Thymus (tissue), 14 donors: ENCODE data around the gene GPR148. TPM values are rescaled to one million over a fixed set of nuclear protein-coding genes. Genes with fewer than 3 reads are reported as not detected.
A peak's percentile ranks its signal among the peaks of the same experiment; 100 is the strongest.
"Not testable (repeated sequence)": the region's sequence is repeated elsewhere in the genome, so short reads cannot be mapped to it uniquely, and the experiment has no call there.

Source experiments
- DNase-seq, 9 donors: peaks; one replicate each; pipeline ENCODE4 v3.0.0-alpha.2; 2013; ENCODE audit warnings: low spot score in 9 of 9, low read depth in 6 of 9, missing footprints in 1 of 9
- H3K27ac ChIP-seq, 2 donors: one replicate each; pipeline ENCODE4 v1.5.1; 2013; ENCODE audit warnings: control low read depth in 1 of 2, low read depth in 1 of 2, low read length in 1 of 2, mild to moderate bottlenecking in 1 of 2, moderate library complexity in 1 of 2
- H3K27me3 ChIP-seq, 2 donors: one replicate each; pipeline ENCODE4 v1.5.1; 2013; ENCODE audit warnings: low read length in 1 of 2; ENCODE audit not compliant: control insufficient read depth in 2 of 2, insufficient read depth in 1 of 2
- H3K36me3 ChIP-seq, 2 donors: one replicate each; pipeline ENCODE4 v1.5.1; 2013; ENCODE audit warnings: low read length in 1 of 2, mild to moderate bottlenecking in 1 of 2, moderate library complexity in 1 of 2; ENCODE audit not compliant: control insufficient read depth in 2 of 2, insufficient read depth in 2 of 2
- H3K4me1 ChIP-seq, 2 donors: one replicate each; pipeline ENCODE4 v1.5.1; 2013; ENCODE audit warnings: low read length in 2 of 2; ENCODE audit not compliant: control insufficient read depth in 2 of 2, insufficient read depth in 2 of 2
- H3K4me3 ChIP-seq, 2 donors: one replicate each; pipeline ENCODE4 v1.5.1; 2013; ENCODE audit warnings: low read length in 2 of 2, control low read depth in 1 of 2, mild to moderate bottlenecking in 1 of 2
- H3K9me3 ChIP-seq, 2 donors: one replicate each; pipeline ENCODE4 v1.5.1; 2013; ENCODE audit warnings: low read length in 1 of 2, mild to moderate bottlenecking in 1 of 2; ENCODE audit not compliant: control insufficient read depth in 2 of 2, insufficient read depth in 1 of 2
- WGBS: extraction: QIAGEN DNeasy Blood & Tissue Kit; methylation state at CpG from one replicate; pipeline ENCODE4 v1.1.7; 2013; 5-methylcytosine and 5-hydroxymethylcytosine counted together
- long read RNA-seq, 10 donors: transcript quantifications; one replicate each; lab custom pipeline, GENCODE V29; 2026
- polyA plus RNA-seq: library from polyadenylated mRNA; stranded (reverse); fragments of 200-250 nt; gene quantifications from one replicate; pipeline ENCODE4 v1.2.3, GENCODE V29; 2013
- total RNA-seq: library from RNA; stranded (reverse); fragments of 120-200 nt; gene quantifications from one replicate; pipeline ENCODE4 v1.2.4, GENCODE V29; 2013
- donor health status: healthy.

Gene GPR148
- total RNA-seq = not detected
- 0.05 TPM for polyA plus RNA-seq
- long read RNA-seq, donor 1 = 0 reads
- long read RNA-seq, donor 2 = 0 reads
- long read RNA-seq, donor 3 = 0 reads
- long read RNA-seq, donor 4 = 0 reads
- long read RNA-seq, donor 5 = 0 reads
- long read RNA-seq, donor 6 = 0 reads
- long read RNA-seq, donor 7, partial matches to known transcripts = 0 of 1 reads
- long read RNA-seq, donor 7, other reads (novel, unspliced or antisense) = 0 of 1 reads
- long read RNA-seq, donor 8 = 0 reads
- long read RNA-seq, donor 9 = 0 reads
- long read RNA-seq, donor 10 = 0 reads

DNA sequence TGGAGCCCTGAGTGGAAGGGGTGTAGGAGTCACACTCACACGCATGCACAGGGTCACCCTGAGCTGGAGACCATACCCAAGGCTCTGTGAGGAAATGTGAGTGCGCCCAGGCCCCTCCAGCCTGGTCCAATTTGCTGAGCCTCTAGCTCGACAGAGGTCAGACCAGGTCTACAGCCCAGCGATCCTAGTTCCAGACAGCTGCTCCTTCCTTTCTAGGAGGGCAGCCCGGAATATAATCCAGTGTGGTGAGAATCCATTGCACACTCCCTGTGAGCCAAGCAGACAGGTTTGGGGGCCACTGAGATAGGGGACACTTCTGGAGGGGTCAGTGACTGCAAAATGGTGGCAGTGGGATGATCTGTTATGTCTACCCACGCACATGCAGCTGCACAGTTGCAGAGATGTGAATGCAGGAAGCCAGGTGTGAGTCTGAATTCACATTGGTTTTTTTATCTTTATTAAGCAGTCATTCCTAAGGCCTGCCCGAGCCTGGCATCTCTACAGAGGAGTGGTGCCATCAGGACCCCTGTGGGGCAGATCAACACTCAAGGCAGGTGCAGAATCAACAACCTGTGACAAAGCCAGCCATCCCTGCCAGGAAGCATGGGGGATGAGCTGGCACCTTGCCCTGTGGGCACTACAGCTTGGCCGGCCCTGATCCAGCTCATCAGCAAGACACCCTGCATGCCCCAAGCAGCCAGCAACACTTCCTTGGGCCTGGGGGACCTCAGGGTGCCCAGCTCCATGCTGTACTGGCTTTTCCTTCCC is at the start of gene GPR148:
Gene GPR148 (plus strand): TSS at position 522 of the 768 bp plus-strand sequence. CDS start 82 bp downstream, at position 604.
- no peak for DNase-seq
- no peaks in the 10 kb centered on the region for H3K36me3 ChIP-seq
- H3K27me3 ChIP-seq = peaks cover 11 to 41% of the 10 kb centered on the region in 2 donors
- no peaks in the 10 kb centered on the region for H3K9me3 ChIP-seq
- no peaks in the 10 kb centered on the region for H3K4me1 ChIP-seq
- H3K4me3 ChIP-seq = no peak within 1 kb of the TSS
- WGBS = 86% methylated on average over 8 of the region's 8 CpGs
- no peak within 1 kb of the TSS for H3K27ac ChIP-seq

DNA sequence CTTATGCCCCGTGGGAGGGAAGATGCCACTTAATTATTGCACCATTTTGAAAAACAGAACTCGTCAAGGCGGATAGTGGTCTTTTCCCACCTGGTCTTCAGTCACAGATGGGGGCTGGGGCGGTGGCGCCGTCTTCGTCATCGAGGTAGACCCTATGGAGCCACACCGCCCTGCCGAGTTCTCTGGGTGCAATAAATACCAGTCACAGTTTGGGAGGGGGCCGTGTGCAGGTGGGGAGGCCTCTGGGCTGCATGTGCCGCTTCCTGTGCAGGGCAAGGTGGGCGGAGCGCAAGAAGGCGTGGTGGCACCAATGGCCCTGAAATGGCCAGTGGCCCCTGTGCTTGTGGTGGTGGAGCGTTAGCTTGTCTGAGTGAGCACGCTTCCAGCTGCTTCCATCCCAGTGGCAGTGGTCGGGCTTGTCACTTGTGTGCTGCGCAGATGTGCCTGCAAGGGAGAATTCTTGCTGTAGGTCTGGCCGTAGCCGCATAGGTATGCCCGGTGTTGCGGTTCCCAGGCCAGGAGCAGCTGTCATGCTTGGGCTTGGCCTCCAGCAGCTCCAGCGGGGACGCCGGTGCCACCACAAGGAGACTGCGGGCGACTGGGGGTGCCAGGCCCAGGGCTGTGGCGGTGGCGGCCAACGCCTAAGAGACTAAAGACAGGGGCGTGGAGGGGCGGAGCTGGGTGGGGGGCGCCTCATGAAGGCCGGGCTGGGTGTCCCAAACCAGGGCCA is 36.7 kb upstream of the GPR148 start:
- not testable (repeated sequence) for H3K36me3 ChIP-seq, H3K4me3 ChIP-seq, H3K4me1 ChIP-seq, H3K9me3 ChIP-seq, H3K27me3 ChIP-seq, H3K27ac ChIP-seq, DNase-seq
- 50% methylated on average over 26 of the region's 35 CpGs for WGBS

DNA sequence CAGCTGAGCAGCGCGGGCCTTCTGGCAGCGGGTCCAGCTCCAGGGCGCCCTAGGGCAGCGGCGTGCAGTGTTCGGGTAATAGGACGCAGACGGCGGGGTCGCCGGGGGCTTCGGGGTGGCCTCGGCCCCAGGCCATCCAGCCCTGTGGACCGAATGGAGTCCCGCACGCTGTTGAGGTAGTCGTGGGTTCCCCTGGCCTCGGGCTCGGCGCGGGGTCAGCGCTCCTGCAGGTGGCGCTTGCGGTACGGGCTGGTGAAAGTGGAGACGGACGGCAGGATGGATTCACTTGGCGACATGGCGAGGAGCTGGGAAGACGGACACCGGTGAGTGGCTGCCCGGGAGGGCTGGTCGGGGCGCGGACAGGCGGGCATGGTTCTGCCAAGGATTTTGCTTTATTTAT is 35.4 kb upstream of the GPR148 start:
- not testable (repeated sequence) for H3K27ac ChIP-seq, H3K4me3 ChIP-seq, H3K9me3 ChIP-seq, H3K36me3 ChIP-seq, H3K4me1 ChIP-seq, DNase-seq, H3K27me3 ChIP-seq
- WGBS = 4% methylated on average over 37 of the region's 37 CpGs

- DNase-seq, H3K27me3 ChIP-seq, H3K9me3 ChIP-seq, H3K4me3 ChIP-seq, H3K36me3 ChIP-seq, H3K27ac ChIP-seq, H3K4me1 ChIP-seq: not testable (repeated sequence)
- WGBS = 74% methylated on average over 3 of the region's 3 CpGs
These were observed 25.6 kb upstream of the GPR148 start for GRCh38 chr2:130703250-130703649.

DNA sequence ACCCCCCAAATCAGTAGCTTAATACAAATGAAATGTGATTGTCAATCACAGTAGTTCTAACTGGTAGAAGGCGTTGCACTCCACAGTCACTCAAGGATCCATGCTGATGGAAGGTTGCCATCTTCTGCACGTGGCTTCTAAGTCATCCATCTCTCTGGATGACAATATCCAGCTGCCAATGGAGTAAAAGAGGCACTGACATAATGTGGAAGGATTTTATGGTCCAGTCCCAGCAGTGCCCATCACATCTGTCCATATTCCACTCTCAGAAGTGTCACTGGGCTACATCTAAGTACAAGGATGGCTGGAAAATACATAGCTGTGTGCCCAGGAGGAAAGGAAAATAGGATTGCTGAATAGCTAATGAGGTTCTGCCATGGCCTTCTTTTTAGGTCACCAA is 14.1 kb upstream of the GPR148 start:
- not testable (repeated sequence) for H3K27me3 ChIP-seq, H3K9me3 ChIP-seq, H3K27ac ChIP-seq, H3K4me3 ChIP-seq, H3K36me3 ChIP-seq, DNase-seq, H3K4me1 ChIP-seq
- WGBS = no CpG with 5 or more reads among the region's 2 CpGs

DNA sequence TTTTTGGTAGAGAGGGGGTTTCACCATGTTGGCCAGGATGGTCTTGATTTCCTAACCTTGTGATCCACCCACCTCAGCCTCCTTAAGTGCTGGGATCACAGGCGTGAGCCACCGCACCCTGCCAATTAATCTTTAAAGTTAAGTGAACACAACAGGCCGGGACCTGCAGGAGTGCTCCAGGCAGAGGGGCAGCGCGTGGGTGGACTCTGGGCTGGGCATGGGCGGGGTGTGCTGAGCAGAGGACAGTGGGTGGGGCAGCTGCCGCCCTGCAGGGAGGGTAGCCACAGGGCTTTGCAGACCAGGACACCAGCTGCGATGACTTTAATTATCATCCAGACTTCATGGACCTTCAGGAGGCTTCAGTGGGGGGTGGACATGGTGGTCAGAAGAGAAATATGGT is 8.8 kb upstream of the GPR148 start:
- Histone ChIP-seq H3K27ac (no peak overlapping the region), H3K27me3 (no peaks in the 10 kb centered on the region), H3K36me3 (no peaks in the 10 kb centered on the region), H3K4me1 (no peaks in the 10 kb centered on the region), H3K9me3 (no peaks in the 10 kb centered on the region), H3K4me3 (no peak overlapping the region)
- 92% methylated on average over 8 of the region's 8 CpGs for WGBS
- no peak for DNase-seq

GRCh38 chr2:130720528-130720927 is 8.3 kb upstream of the GPR148 start:
- no peak for DNase-seq
- Histone ChIP-seq H3K27ac (no peak overlapping the region), H3K36me3 (no peaks in the 10 kb centered on the region), H3K4me1 (no peaks in the 10 kb centered on the region), H3K9me3 (no peaks in the 10 kb centered on the region), H3K4me3 (no peak overlapping the region), H3K27me3 (peaks cover 0 to under 1% of the 10 kb centered on the region in 2 donors)
- WGBS = 90% methylated on average over 3 of the region's 3 CpGs

GRCh38 chr2:130724455-130724854 is 4.4 kb upstream of the GPR148 start:
- Histone ChIP-seq H3K27me3 (peaks cover 11 to 38% of the 10 kb centered on the region in 2 donors), H3K4me3 (no peak overlapping the region), H3K36me3 (no peaks in the 10 kb centered on the region), H3K4me1 (no peaks in the 10 kb centered on the region), H3K27ac (no peak overlapping the region), H3K9me3 (no peaks in the 10 kb centered on the region)
- DNase-seq = no peak
- 93% methylated on average over 2 of the region's 2 CpGs for WGBS

GRCh38 chr2:130726614-130727180 is 2.2 kb upstream of the GPR148 start:
- no peaks in the 10 kb centered on the region for H3K36me3 ChIP-seq
- H3K9me3 ChIP-seq = no peaks in the 10 kb centered on the region
- peaks cover 11 to 41% of the 10 kb centered on the region in 2 donors for H3K27me3 ChIP-seq
- 23% methylated on average over 20 of the region's 20 CpGs for WGBS
- peak overlapping the region in 1 of 2 donors; percentile 44 for H3K4me3 ChIP-seq
- H3K27ac ChIP-seq = no peak overlapping the region
- no peak for DNase-seq
- no peaks in the 10 kb centered on the region for H3K4me1 ChIP-seq
